DMS53 treated with DMSO at 0.1 percent for 48 hours (cell line): Measurements from ENCODE around the gene NDOR1.
A peak's percentile ranks its signal among the peaks of the same experiment; 100 is the strongest.
"Not testable (repeated sequence)": the region's sequence is repeated elsewhere in the genome, so short reads cannot be mapped to it uniquely, and the experiment has no call there.

Experiments used
- DNase-seq: peaks from one replicate; lab custom pipeline; 2025; ENCODE audit not compliant: unreplicated experiment; lab: John Stamatoyannopoulos, UW

Gene NDOR1

GRCh38 chr9:137230705-137231371 is 25.3 kb downstream of the NDOR1 start, which contains the start of gene SLC34A3:
TSS of gene SLC34A3 (plus strand) at chr9:137230901. CDS start at chr9:137231703, 802 bp downstream.
- DNase-seq, result no peak

DNA sequence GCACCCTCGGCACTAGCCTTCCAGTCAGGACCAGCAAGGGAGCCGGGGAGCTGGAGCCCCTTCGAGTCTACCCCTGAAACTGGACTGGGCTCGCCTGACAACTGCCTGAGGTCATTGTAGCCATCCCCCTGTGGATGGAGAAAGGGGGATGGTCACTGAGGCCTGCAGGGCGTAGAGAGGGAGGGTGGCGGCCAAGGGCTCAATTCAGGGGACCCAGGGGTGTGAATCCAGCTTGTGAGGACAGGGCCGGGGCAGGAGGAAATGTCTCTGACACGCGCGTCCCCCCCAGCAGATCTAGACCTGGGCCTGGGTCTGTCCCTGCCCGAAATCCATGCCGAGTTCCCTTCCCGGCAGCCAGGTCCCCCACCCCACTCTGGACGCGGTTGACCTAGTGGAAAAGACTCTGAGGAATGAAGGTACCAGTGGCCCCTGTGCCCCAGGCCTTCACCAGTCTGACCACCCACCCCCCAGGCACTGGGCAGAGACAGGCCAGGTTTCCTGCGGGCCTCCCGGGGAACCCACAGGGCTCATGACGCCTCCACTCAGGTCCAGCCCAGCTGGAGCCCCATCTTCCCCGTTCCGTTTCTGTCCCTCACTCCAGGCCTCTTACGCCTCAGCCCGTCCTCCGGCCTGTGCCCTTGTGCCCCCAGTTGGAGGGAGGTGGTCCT is 26.0 kb downstream of the NDOR1 start:
- no peak for DNase-seq

DNA sequence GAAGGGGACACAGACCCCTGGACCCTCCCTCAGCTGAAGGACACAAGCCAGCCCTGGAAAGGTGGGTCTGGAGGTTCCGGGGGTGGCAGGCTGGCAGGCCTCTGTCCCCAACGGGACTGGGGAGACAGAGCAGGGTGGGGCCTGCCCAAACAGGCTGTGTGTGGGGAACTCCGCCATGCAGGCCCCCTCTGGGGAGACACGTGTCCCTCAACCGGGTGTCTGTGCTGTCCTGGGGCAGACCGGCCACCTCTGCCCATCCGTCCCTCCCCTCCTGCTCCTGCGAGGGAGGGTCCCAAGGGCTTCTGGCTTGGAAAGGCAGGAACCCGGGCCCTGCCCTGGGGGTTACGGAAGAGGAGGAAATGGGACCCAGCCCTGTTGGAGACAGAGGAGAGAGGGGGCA is 26.6 kb downstream of the NDOR1 start:
- DNase-seq, result no peak

- no peak for DNase-seq
Measured at GRCh38 chr9:137232510-137232909, 27.0 kb downstream of the NDOR1 start.

- peak; percentile 72 for DNase-seq
Measured at GRCh38 chr9:137233143-137233980, 27.9 kb downstream of the NDOR1 start.

DNA sequence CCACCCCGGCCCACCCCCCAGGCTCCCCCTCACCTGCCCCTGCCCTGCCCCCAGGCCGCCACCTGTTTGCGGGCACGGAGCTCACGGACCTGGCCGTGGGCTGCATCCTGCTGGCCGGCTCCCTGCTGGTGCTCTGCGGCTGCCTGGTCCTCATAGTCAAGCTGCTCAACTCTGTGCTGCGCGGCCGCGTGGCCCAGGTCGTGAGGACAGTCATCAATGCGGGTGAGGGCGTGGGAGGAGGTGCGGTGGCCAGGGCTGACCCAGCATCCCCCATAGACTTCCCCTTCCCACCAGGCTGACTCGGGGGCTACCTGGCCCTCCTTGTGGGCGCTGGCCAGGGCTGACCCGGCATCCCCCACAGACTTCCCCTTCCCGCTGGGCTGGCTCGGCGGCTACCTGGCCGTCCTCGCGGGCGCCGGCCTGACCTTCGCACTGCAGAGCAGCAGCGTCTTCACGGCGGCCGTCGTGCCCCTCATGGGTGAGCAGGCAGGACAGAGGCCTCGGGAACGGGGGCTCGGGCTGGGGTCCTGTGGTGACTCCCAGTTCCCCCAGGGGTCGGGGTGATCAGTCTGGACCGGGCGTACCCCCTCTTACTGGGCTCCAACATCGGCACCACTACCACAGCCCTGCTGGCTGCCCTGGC is 28.7 kb downstream of the NDOR1 start:
- peak; percentile 21 for DNase-seq

DNA sequence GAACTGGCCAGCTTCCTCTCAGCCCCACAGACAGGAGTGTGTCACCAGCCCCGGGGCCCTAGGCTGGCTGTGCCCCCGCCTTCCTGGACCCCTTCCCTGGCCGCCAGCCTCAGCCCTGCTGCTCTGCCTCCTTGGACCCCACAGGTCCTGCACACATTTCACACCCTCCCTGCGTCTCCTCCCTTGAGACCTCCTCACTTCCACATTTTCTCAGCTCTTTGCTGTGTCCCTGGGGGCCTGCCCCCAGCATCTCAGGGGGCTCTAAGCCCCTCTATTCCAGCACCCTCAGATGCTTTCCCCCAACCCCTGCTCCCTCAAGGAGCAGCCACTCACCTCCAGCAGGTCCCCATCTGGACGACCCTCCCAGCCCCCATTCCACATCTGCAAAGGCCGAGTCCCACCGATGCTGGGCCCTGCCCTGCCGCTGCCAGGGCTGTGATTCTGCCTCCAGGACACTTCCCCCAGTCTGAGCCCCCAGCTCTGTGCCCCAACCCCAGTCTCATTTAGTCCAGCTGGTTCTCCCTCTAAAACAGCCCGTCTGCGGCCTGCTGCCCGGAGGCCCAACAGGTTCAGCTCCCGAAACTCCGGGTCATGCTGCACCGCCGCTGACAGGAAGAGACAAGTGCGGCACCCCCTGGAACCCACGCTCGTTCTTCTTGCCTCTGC is 29.4 kb downstream of the NDOR1 start:
- no peak for DNase-seq

DNA sequence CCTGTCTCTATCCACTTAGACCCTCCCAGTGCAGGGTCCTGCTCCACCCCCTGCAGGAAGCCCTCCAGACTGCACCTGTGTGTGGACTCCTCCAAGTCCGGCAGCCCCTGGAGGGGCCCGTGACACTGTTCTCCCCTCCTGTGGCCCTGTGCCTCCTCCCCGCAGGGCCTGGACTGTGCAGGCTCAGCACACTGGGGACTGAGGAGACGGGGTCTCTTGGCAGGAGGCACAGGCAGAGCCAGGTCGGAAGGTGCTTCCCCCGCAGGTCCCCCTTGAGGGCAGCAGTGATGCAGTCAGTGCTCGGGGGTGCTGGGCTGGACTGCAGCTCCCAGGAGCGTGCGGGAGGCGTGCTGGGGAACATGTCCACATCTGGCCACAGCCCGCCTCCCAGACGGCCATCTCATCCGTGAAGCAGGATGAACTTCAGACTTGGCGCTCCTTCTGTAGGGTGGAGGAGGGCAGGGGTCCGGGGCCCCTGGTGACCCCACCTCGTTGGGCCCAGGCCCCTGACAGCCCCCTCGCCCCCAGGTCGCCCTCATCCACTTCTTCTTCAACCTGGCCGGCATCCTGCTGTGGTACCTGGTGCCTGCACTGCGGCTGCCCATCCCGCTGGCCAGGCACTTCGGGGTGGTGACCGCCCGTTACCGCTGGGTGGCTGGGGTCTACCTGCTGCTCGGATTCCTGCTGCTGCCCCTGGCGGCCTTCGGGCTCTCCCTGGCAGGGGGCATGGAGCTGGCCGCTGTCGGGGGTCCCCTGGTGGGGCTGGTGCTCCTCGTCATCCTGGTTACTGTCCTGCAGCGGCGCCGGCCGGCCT is 30.1 kb downstream of the NDOR1 start:
- no peak for DNase-seq

DNA sequence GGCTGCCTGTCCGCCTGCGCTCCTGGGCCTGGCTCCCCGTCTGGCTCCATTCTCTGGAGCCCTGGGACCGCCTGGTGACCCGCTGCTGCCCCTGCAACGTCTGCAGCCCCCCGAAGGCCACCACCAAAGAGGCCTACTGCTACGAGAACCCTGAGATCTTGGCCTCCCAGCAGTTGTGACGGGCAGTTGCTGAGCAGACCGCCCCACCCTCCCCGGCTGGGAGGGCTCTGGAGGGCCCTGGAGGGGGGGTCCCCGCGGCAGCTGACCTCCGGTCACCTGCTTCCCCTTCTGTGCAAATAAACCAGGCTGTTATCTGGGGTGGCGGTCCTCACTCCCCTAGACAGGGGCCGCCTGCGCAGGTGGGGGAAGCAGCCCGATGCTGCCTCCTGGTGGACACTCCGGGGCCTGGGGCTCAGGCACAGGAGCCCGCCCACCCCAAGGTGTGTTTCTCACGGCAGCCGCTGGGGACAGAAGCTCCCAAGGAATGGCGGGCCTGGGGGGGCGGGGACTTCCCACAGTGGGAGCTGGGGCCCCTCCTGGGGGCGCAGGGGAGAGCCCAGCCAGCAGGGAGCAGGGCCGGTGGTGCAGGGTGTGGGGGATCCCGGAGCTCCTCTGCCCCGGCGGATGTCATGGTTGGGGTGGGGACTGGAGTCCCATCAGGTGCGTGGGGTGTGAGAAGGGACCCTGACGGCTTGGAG is 30.9 kb downstream of the NDOR1 start:
- DNase-seq, result peak; percentile 70

DNA sequence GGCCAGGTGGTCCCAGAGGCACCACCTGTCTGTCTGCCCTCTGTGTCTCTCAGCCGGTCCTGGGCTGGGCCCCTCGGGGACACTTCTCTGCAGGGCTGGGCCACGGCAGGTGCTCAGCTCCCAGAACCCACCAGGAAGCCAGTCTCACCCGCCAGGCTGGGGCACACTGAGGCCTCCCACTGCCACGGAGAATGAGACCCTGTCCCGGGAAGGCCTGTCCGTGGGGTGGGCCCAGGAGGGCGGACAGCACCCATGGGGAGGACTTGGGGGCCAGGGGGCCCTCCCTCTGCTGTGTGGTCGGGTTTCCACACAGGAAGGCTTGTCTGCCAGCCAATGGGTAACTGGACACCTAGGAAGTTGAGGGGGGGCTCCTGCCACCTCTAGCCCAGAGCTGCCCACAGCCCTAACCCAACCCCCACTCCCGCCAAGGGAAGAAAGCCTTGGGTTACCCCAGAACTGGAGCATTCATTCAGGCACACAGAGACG is 31.5 kb downstream of the NDOR1 start:
- no peak for DNase-seq

DNA sequence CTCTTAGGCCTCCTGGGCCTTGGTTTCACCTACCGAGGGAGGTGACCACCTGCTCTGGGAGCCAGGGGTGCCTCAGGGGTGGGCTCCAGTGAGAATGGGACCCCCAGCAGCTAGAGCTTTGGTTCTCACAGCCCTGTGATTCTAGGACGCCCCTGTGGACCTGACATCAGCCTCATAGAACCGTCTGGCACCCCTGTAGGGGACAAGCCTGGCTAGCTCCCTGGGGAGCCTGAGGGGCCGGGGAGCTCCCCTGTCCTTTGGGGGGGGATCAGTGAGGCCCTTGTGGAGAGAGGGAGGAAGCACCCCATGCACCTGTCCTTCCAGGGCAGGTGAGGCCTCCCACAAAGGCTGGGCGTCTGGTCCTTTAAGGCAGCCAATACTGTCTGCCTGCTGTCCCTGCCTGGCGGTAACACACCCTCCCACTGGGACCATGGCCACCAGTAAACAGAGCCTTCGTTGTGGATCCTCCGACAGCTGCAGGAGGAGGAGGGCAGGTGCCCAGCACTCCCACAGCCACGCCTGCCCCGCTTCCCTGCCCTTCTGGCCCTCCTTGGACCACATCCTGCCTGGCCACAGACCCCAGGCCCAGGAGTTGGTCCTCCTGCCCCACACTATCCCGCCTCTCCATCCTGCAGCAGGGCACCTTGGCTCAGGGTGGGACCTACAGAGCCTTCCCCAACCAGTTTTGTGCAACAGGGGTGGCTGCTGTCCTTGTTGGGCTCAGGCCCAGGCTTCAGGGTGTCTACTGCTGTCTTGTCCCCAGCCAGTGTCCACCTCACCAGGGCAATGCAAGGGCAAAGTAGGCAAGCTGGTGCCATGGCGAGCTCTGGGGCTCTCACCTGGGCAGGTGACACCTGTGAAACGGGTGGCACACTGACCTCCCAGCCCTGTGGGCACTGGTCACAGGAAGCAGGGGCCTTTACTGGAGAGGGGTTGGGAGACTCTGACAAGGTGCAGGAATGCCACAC is 32.5 kb downstream of the NDOR1 start:
- peak; percentile 77 for DNase-seq

DNA sequence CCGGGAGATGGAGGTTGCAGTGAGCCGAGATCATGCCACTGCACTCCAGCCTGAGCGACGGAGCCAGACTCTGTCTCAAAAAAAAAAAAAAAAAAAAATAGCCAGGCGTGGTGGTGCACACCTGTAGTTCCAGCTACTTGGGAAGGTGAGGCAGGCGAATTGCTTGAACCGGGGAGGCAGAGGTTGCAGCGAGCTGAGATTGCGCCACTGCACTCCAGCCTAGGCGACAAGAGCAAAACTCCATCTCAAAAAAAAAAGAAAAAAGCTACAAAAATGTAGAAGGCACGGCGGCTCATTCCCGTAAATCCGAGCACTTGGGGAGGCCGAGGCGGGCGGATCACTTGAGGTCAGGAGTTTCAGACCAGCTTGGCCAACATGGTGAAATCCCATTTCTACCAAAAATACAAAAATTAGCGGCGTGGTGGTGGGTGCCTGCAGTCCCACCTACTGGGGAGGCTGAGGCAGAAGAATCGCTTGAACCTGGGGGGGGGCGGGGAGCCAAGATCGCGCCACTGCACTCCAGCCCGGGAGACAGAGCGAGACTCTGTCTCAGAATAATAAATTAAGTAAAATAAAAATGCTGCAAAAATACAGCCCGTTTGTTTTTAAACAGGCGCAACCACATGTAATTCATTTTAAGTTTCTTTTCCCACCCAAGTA is 34.2 kb downstream of the NDOR1 start:
- DNase-seq, result not testable (repeated sequence)

GRCh38 chr9:137240318-137240840 is 34.9 kb downstream of the NDOR1 start:
- DNase-seq, result no peak

- DNase-seq, result peak; percentile 98
Measured at GRCh38 chr9:137240841-137241489, 35.5 kb downstream of the NDOR1 start, which contains the start of gene TUBB4B. TSS of gene TUBB4B (plus strand) at chr9:137241287. CDS start at chr9:137241361, 74 bp downstream.

DNA sequence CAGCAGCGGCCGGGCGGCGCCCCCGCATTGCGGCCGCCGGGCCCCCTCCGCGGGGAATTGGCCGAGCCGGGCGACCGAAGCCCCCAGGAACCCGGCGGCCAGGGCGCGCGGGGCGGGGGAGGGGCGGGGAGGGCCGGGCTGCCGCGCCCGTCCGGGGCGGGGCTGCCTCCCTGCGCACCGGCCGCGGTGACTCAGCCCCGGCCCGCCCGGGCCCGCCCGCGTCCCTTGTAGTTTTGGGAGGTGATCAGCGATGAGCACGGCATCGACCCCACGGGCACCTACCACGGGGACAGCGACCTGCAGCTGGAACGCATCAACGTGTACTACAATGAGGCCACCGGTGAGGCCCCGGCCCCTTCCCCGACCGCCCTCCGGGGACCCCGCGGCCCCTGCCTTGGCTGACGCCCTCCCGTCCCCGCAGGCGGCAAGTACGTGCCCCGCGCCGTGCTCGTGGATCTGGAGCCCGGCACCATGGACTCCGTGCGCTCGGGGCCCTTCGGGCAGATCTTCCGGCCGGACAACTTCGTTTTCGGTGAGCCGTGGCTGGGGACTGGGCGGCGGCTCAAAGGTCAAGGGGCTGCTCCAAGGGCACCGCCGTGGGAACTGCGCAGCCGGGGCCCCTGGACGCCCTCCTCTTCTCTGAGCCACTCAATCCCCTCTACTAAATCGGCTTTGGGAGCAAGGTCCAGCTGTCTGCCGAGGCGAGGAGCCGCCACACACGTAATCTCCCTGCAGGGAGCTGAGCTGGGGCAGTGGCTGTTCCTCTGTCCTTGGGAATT is 36.2 kb downstream of the NDOR1 start:
- DNase-seq, result no peak
